HG03378 (cell line): ENCODE data around the gene ZNF689.
A peak's percentile ranks its signal among the peaks of the same experiment; 100 is the strongest.

Experiments
- ATAC-seq: cut with Tn5 transposase; IDR thresholded peaks from one replicate; pipeline ENCODE4 v1.9.1; 2021; ENCODE audit warnings: mild to moderate bottlenecking, moderate library complexity; ENCODE audit not compliant: unreplicated experiment

Gene ZNF689

DNA sequence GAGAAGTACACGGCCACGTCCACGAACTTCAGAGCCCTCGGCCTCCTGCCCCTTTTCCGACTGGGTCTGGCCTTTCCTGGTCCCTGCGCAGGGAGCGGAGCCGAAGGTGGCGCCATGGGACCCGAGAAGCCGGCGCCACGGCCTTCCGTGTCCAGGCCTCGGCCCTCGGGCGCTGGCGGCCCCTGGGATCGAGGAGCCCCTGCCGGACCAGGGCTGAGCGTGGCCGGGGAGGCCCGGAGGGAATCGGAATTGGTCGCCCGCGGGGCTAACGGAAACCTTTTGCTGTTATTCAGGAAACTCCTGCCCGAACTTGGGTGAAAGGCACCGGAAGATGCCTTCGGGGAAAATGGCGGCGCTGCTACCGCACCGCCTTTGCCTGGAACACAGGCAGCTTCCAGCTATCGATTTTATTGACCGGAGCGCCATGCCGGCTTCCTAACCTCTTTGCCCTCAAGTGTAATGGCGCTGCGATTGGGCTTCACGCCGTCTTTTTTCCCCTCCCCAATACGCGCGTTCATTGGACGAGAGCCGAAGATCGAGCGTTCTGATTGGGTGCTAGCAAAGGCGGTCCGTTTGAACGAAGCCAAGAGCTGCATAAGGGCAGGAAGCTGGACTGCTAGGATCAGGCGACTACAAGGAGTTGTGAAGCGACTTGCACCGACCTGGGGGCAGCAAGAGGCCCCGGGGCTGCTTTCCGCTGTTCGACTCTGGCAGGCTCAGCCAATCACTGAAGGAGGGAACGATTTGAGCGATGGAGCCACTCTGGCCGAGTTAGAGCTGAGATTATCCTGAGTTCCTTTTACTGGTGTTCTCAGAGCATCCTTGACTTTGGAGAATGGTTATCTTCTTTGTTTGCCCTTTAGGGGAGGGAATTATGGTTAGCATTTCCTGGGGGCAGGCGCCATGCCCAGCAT is at the start of gene ZNF689:
ZNF689 (minus strand) TSS at position 464 of the 914 bp plus-strand sequence; CDS start at position 116, 348 bp downstream.
- ATAC-seq, result peak; percentile 79

DNA sequence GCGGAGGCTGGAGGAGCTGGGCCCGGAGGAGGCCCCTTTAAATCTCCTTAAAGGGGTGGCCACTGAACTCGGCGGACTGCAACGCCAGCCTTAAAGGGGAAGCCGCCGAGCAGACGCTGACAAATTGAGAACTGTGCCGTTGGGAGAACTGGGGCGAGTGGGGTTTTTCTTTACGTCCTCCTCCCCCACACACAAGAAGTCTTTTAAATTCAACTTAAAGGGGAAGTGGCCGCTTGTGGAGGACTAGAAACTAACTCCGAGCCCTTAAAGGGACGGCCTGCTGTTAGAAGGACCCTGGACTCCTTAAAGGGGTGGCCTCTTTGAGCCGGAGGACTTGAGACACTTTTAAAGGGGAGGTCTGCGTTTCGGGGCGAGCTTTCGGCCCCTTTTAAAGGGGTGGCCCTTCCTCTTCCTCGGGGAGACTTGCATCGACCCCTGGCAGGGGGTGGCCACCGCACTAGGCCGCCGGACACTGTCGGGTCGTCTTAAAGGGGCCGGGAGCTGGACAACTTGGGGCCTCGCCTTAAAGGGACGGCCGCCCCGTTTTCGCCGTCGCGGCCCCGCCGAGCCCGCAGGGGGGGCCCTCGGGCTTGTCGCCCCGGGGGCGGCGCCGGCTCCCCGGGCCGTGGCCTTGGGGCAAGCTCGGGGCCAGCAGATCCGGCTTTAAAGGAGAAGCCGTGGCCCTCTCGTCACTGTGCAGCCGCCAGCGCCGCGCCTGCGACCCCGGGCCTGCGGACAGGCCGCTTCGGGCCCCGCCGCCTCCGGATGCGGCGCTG is 48.7 kb upstream of the ZNF689 start:
- peak; percentile 39 for ATAC-seq

DNA sequence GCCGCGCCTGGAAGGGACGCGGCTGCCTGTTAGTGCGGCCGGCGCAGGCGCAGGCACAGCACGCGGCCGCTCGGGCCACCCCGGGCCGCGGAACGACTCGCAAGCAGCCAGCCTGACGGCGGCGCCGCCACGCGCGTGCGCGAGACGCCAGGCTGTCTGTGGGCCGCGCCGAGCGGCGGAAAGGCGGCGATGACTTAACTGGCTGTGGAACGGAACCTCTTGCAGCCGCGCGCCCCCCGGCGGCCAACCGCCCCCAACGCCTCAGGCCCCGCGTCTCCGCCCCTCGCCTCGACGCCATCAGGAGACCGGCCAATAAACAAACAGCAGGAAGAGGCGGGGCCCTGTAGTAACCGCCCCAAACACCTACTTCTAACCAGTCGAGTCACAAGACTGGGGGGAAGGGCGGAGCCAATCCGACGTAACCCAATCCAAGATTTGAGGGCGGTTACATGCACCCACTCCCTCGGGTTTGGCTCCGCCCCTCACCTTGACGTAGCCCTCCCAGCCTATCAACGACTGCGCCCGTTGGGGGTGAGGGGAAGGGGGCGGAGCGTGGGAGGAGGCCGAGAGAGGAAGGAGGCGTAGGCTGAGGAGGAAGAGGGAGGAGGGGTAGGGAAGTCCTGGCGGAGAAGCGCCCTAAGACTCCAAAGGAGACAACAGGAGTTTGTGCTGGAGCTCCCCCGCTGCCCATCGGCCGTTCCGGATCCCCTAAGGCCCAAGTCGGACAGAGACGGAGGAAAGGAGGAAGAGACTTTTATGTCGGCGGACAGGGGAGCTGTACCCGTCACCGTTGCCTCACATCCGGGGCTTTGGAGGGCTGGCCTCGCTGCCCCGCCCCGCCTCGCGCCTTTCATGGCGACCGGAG is 47.9 kb upstream of the ZNF689 start, which contains the start of gene FBRS:
FBRS (plus strand) TSS at position 566 of the 865 bp plus-strand sequence. CDS start 1,088 bp downstream, outside the sequence.
- peak; percentile 73 for ATAC-seq

DNA sequence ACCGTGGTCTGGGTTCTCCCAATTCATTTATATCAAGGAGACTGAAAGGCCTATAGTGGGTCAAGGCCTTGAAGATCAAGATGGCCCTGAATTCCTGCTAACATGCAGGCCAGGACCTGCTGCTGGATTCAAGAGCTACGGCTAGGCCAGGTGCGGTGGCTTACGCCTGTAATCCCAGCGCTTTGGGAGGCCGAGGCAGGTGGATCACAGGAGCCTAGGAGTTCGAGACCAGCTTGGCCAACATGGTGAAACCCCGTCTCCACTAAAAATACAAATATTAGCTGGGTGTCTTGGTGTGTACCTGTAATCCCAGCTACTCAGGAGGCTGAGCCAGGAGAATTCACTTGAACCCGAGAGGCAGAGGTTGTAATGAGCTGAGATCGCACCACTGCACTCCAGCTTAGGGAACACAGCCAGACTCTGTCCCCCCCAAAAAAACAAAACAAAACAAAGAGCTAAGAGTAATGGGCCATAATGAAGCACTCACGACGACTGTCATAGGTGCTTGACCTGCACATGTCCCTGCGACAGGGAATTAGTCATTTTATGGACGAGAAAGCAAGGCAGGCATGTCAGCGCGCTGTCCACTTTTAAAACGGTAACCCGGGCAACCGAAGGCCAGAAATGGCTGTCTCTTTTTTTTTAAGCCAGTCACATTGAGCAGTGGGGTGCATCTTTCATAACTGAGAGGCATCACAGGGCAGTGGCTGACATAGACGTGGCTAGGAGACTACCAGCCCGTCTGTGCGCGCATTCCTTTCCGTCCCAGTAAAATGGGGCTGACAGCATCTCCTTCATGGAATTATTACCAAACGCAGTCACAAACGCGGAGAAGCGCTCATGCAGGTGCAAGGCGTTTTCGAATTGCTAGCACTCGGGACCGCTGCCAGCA is 47.0 kb upstream of the ZNF689 start:
- no peak for ATAC-seq

DNA sequence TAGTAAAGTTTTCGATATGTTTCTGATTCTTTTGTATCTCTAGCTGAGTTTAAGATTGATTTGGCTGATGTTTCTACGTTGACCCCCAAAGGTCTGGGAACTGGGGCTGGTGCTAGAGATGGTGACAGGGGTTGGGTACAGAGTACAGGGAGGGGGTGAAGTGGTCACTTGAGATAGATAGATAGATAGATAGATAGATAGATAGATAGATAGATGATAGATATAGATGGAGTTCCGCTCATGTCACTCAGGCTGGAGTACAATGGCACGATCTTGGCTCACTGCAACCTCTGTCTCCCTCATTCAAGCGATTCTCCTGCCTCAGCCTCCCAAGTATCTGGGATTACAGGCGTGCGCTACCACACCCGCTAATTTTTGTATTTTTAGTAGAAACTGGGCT is 46.2 kb upstream of the ZNF689 start:
- ATAC-seq, result no peak

DNA sequence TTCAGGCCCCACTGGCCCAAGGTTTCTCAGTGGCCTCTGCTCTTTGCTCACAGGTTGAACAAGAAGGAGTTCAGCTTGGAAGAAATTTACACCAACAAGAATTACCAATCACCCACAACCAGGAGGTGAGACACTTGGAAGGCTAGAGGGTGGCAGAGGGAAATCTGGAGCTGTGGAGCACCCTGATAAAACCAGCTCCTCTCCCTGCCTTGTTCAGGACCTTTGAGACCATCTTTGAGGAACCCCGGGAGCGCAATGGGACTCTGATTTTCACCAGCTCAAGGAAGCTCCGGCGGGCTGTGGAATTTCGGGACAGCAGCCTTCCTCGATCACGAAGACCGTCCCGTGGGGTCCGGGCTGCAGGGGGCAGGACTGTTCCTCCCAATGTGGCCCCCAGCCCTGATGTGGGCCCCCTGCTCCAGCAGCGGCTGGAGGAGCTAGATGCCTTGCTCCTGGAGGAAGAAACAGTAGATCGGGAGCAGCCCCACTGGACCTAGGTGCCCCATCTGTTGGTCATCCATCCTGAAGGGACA is 45.7 kb upstream of the ZNF689 start:
- no peak for ATAC-seq

DNA sequence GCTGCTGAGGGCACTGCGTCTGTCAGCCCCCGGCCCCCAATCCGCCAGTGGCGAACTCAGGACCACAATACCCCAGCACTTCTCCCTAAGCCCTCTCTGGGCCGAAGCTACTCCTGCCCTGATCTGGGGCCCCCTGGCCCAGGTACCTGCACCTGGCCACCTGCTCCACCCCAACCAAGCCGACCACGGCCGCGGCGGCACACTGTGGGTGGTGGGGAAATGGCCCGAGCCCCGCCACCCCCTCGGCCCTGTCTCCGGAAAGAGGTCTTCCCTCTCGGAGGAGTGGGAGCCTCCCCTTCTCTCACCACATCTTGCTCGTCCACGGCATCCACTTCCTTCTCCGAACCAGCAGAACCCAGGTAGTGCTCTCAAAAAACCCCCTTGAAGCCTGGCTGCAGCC is 44.7 kb upstream of the ZNF689 start:
- ATAC-seq, result no peak

DNA sequence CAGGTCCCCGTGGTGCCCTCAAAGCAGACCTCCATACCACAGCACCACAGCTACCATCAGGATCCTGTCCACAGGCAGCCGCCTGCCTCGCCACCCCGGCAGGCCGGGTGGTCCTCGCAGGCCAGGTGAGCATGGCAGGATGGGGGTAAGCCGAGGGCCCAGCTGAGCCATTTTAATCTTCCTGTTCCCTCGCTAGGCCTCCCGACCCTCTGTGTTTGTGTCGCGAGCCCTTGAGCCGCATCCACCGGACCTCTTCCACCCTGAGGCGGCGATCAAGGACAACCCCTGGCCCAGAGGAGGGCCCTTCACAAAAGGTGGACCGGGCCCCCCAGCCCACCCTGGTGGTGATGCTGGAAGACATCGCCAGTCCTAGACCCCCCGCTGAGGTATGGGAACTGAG is 42.5 kb upstream of the ZNF689 start:
- ATAC-seq, result no peak

DNA sequence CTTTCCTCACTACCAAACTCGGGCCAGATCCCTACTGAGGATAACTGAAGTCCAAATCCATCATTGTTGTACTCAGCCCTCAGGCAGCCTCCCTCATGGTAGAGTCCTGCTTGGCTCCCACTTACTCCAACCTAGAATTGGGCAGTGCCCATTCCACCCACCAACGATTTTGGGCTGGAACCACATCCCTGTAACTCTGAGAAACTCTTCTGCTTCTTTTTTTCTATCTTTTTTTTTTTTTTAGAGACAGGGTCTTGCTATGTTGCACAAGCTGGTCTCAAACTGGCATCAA is 41.8 kb upstream of the ZNF689 start:
- ATAC-seq, result no peak

DNA sequence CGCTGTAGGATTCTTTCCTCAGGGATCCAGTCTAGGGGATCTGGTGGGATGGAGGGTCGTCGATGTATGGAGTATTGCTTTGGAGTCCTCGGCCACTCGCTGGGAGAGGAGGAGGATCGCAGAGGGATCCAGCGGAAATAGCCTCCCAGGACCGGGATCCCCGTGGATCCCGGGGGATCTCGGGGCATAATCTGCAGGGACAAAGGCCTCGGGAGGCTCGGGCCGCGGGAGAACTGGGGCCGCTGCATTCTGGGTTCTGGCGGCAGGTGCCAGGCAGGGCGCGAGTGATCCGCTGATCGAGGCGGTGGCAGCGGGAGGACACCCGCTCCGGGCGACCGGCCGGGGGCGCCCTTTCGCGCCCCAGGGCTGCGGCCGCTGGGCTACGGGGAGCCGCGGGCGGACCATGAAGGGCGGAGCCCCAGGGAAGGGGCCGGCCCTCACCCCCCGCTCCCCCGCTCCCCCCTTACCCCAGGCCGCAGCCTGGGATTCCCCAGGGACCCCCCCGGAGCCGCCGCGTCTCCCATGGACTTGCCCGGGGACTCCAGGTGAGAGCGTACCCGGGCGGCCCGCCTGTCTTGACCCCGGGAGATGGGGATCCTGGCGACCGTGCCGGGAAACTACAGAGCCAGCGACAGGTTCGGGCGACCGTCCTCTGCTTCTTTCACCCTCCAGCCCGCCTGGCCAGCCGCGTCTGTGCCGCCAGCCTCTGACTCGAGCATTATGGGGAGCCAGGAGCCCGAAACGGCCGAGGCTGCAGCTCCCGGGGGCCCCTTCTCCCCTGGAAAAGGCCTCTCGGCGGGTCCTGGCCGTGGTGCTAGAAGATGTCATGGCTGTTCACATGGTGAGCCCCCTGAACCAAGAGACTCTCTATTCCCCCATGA is 41.2 kb upstream of the ZNF689 start:
- ATAC-seq, result peak; percentile 23

DNA sequence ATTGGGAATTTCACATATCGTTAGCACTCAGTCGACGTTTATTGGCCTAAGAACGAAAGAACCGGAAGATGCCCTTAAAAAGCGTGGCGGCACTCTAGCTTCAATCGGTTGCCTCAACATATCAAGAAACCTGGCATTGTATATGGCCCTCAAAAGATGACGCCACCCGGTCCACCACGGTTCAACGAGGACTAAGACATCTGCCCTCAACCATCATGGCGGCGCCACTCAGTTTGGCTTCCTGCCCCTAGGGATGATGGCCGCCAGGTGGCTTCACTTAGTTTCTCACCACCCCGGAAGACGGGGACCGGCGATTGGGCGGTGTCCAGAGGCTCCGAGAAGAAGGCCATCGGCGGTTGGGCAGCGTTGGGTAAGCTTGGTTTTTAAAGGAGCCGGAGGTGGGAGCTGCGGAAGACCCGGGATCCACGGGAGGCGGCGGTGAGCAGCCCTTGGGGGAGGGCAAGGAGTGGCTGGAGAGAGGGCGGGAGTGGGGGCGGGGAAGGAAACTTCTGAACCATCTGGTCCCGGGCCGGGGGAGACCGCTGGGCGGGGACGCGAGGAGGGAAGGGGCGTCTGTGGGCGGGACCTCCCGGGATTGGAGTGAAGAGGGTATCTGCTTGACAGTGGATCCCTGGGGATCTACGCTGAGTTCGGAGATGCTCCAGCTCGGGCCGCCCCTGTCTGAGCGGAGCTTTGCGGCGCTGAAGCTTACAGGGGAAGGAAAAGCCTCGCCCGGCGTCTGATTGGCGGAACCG is 40.4 kb upstream of the ZNF689 start, which contains the start of gene PRR14:
PRR14 (plus strand) TSS at position 592 of the 755 bp plus-strand sequence. CDS start 686 bp downstream, outside the sequence.
- ATAC-seq, result peak; percentile 72

DNA sequence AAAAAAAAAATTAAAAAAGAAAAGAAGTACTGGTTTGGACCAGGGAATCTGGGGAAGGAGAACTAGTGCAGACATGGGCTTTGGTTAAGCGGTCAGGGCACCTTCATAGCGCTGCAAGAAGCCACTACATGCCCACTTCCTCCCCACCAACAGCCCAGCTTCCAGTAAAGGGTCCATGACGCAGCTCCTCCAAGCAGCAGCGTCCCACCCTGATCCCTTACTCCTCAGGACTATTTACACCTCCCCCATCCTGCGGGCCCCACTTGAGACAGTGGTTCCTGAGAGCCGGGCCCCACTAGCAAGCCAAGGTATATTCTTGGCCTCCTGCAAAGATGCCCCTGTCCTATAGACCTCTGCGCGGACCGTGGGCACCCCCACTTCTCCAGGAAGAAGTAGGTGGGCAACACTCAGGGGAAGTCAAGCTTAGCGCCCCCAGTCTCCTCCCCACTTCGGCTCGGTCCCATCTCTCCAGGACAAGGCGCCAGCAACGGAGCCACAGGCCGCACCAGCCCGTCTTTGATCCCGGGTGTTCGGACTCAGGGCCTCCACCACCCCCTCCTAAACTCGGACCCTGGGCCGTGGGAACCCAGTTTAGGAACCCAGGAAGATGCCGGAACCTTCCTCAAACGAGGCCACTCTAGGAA is 39.7 kb upstream of the ZNF689 start:
- no peak for ATAC-seq

DNA sequence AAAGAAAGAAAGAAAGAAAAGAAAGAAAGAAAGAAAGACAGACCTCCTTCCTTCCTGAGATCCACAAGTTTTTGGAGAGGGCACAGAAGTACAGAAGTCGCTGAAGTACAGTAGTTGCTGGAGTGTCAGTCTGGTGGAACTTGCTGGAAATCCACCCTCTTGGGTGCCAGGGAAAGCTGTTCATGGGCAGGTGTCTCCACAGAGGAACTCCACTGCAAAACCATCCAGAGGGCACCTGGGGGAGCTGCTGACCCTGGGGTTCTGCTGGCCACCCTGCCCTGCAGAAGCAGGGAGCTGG is 37.0 kb upstream of the ZNF689 start:
- ATAC-seq, result no peak

DNA sequence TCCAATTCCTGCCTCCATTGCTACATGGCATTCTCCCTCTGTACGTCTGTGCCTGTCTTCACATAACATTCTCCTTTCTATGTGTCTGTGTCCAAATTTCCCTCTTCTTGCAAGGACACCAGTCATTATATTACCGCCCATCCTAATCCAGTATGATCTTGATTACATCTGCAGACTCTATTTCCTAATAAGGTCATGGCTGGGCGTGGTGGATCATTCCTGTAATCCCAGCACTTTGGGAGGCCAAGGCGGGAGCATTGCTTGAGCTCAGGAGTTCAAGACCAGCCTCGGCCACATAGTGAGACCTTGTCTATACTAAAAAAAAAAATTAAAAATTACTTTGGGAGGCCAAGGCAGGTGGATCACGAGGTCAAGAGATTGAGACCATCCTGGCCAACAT is 35.5 kb upstream of the ZNF689 start:
- no peak for ATAC-seq

DNA sequence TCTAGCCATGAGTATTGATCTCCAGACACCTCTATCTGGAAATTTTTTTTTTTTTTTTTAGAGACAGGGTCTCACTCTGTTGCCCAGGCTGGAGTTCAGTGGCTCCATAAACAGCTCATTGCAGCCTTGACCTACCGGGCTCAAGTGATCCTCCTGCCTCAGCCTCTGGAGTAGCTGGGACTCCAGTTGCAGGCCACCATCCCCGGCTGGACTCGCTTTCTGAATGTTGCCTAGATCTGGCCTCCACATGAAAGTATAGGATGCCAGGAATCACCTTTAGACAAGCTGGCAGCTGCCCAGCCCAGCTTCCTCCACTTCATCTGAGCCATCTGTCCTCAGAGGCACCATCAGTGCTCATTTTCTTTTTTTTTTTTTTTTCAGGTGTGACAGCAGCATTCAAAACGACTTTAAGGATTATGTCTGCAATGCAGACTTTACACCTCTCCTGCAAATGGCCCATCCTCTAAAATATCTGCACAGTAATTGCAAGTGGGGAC is 34.2 kb upstream of the ZNF689 start:
- no peak for ATAC-seq

DNA sequence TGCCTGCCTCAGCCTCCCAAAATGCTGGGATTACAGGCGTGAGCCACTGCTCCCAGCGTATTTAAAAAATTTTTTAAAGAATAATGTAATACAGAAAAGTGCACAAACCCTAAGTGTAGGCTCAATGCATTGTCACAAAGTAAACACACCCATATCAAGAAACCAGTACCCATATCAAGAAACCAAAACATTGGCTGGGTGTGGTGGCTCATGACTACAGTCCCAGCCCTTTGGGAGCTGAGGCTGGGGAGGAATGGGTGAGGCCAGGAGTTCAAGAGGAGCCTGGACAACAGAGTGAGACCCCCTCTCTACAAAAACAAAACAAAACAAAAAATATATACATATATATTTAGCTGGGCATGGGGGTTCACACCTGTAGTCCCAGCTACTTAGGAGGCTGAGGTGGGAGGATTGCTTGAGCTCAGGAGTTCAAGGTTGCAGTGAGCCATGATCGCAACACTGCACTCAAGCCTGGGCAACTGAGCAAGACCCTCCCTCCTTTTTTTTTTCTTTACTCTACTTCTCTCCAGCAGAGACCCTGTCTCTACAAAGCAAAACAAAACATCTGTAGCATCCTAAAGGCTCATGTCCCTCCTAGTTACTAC is 31.3 kb upstream of the ZNF689 start:
- ATAC-seq, result no peak

DNA sequence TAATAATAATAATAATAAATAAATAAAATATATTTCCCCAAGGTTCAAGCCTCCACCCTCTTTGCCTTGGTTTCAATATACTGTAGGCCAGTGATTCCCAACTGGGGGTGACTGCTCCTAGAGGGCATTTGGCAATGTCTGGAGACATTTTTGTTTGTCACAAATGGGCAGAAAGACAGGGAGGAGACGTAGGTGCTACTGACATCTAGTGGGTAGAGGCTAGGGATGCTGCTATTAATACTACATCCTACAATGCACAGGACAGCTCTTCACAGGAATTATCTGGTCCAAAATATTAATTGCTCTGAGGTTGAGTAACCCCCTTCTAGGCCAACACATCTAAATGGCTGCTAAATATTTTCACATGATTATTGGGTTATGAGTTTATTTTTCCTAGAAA is 27.8 kb upstream of the ZNF689 start:
- no peak for ATAC-seq
